Smooth muscle cell of the brain vasculature (primary cell): ENCODE measurements around the gene DNAJB2.

Experiments used
- DNase-seq: peaks from one replicate; pipeline ENCODE4 v3.0.0-alpha.2; 2012; ENCODE audit warnings: low read depth, low spot score

DNAJB2 gene

GRCh38 chr2:219279151-219279915 is at the start of gene DNAJB2:
Gene DNAJB2 (plus strand): TSS chr2:219279366. CDS start chr2:219279834, 468 bp downstream.
- DNase-seq = peak; percentile 94

GRCh38 chr2:219230059-219230540 is 49.1 kb upstream of the DNAJB2 start:
- no peak for DNase-seq

GRCh38 chr2:219234331-219234730 is 44.8 kb upstream of the DNAJB2 start:
- no peak for DNase-seq

GRCh38 chr2:219243291-219243761 is 35.8 kb upstream of the DNAJB2 start:
- no peak for DNase-seq

GRCh38 chr2:219244789-219245147 is 34.4 kb upstream of the DNAJB2 start:
- DNase-seq = no peak

GRCh38 chr2:219245148-219245898 is 33.8 kb upstream of the DNAJB2 start, which contains the start of the genes GLB1L and STK16:
Gene GLB1L (minus strand): TSS chr2:219245444. CDS start chr2:219243573, 1,871 bp downstream.
Gene STK16 (plus strand): TSS chr2:219245479. CDS start chr2:219246000, 521 bp downstream.
- peak; percentile 81 for DNase-seq

GRCh38 chr2:219245899-219246230 is 33.3 kb upstream of the DNAJB2 start:
- DNase-seq = no peak

GRCh38 chr2:219246559-219246958 is 32.6 kb upstream of the DNAJB2 start:
- no peak for DNase-seq

- no peak for DNase-seq
Observed at GRCh38 chr2:219247678-219248642, 31.2 kb upstream of the DNAJB2 start.

GRCh38 chr2:219248845-219249202 is 30.3 kb upstream of the DNAJB2 start:
- DNase-seq = no peak

- no peak for DNase-seq
Observed at GRCh38 chr2:219249203-219249980, 29.8 kb upstream of the DNAJB2 start.

GRCh38 chr2:219250049-219250781 is 29.0 kb upstream of the DNAJB2 start:
- no peak for DNase-seq

- no peak for DNase-seq
Observed at GRCh38 chr2:219251656-219252055, 27.5 kb upstream of the DNAJB2 start.

GRCh38 chr2:219252084-219252483 is 27.1 kb upstream of the DNAJB2 start:
- DNase-seq = no peak

GRCh38 chr2:219252570-219252899 is 26.6 kb upstream of the DNAJB2 start:
- DNase-seq = no peak

- DNase-seq = no peak
Observed at GRCh38 chr2:219252900-219253752, 26.0 kb upstream of the DNAJB2 start, which contains the start of gene TUBA4B. Gene TUBA4B (plus strand): TSS chr2:219253243. CDS start chr2:219253408, 165 bp downstream.

GRCh38 chr2:219253753-219254589 is 25.2 kb upstream of the DNAJB2 start, which contains the start of gene TUBA4A:
Gene TUBA4A (minus strand): TSS chr2:219253918. CDS start chr2:219253858, 60 bp downstream.
- DNase-seq = no peak

GRCh38 chr2:219254590-219255201 is 24.5 kb upstream of the DNAJB2 start:
- no peak for DNase-seq
